K562 (cell line): ENCODE results near the gene KLRF1.

Experiments
- FOXP1 ChIP-seq: sonication (generic); formaldehyde crosslinking; IDR thresholded peaks from 2 replicates; pipeline ENCODE4 v1.8.0; 2022; ENCODE audit warnings: mild to moderate bottlenecking, missing genetic modification reagents
- FUS ChIP-seq: fragments of 200-400 bp; formaldehyde crosslinking; optimal IDR thresholded peaks from 2 replicates; pipeline ENCODE3; 2017; ENCODE audit warnings: low read depth, low read length
- GATAD2B ChIP-seq: fragments of 450-650 bp; IDR thresholded peaks from 2 replicates; pipeline ENCODE4 v1.6.1; 2017; ENCODE audit warnings: mild to moderate bottlenecking, borderline replicate concordance
- L3MBTL2 ChIP-seq: fragments of 450-650 bp; IDR thresholded peaks from 2 replicates; pipeline ENCODE4 v1.6.1; 2016; ENCODE audit warnings: mild to moderate bottlenecking, moderate library complexity
- NRF1 ChIP-seq, 2 experiments: fragments of 450-650 bp; IDR thresholded peaks in 1 of 2; conservative IDR thresholded peaks in 1 of 2; 2 replicates each; pipeline ENCODE4 v1.6.1; 2014; ENCODE audit warnings: mild to moderate bottlenecking in 2 of 2
- ZNF395 ChIP-seq: fragments of 200-800 bp; sonication (Bioruptor generic); IDR thresholded peaks from 2 replicates; pipeline ENCODE4 v1.6.1; 2017; ENCODE audit warnings: missing genetic modification characterization, missing compliant biosample characterization
- TF ChIP-seq, protein P1 (sequence below): sonication (generic); formaldehyde crosslinking; IDR thresholded peaks from 2 replicates; pipeline ENCODE4 v1.8.1; 2023; ENCODE audit warnings: mild to moderate bottlenecking, missing genetic modification reagents
- TF ChIP-seq, protein P2 (sequence below), 3 experiments: IDR thresholded peaks in 2 of 3; conservative IDR thresholded peaks in 1 of 3; 2 replicates each; pipeline ENCODE4 v1.5.1; 2011 to 2012; ENCODE audit warnings: low read length in 3 of 3, mild to moderate bottlenecking in 3 of 3, control low read depth in 2 of 3, improper control_type of control experiment in 1 of 3, inconsistent platforms in 1 of 3, low read depth in 1 of 3, mixed read lengths in 1 of 3, moderate library complexity in 1 of 3; ENCODE audit not compliant: insufficient read depth in 2 of 3
- TF ChIP-seq, protein P3 (sequence below): sonication (generic); IDR thresholded peaks from 2 replicates; pipeline ENCODE4 v1.6.1; 2016
- TF ChIP-seq, protein P4 (sequence below): fragments of 450-650 bp; IDR thresholded peaks from 2 replicates; pipeline ENCODE4 v1.6.1; 2017; ENCODE audit warnings: antibody characterized with exemption, mild to moderate bottlenecking

DNA sequence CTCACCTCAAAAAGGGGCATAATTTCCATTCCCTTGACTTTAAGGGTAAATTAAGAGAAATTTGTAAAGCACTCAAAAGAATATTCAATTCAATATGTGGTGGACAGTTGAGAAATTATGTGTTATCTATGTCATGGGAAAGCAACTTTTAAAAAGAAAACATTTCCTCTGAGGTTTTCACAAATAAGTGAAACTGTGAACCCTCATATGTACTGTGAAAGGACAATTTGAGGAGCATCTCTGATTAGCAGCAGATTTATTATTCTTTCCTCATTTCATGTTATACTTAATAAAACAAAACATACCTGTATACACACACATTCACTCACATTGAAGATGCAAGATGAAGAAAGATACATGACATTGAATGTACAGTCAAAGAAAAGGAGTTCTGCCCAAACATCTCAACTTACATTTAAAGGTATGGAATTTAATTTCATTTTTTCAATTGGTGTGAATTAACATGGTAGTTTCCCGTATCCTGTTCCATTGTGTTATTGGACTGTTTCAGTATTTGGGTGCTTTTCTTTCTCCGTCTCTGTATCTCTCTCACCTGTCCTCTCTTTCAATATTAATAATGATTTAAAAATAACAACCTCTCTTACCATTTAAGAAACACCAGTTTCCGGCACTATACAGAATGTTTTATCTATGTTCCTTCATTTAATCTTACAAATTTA, at the start of gene KLRF1:
- TF ChIP-seq GATAD2B = no peak
- TF ChIP-seq, protein P1, sequence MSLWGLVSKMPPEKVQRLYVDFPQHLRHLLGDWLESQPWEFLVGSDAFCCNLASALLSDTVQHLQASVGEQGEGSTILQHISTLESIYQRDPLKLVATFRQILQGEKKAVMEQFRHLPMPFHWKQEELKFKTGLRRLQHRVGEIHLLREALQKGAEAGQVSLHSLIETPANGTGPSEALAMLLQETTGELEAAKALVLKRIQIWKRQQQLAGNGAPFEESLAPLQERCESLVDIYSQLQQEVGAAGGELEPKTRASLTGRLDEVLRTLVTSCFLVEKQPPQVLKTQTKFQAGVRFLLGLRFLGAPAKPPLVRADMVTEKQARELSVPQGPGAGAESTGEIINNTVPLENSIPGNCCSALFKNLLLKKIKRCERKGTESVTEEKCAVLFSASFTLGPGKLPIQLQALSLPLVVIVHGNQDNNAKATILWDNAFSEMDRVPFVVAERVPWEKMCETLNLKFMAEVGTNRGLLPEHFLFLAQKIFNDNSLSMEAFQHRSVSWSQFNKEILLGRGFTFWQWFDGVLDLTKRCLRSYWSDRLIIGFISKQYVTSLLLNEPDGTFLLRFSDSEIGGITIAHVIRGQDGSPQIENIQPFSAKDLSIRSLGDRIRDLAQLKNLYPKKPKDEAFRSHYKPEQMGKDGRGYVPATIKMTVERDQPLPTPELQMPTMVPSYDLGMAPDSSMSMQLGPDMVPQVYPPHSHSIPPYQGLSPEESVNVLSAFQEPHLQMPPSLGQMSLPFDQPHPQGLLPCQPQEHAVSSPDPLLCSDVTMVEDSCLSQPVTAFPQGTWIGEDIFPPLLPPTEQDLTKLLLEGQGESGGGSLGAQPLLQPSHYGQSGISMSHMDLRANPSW (CRISPR knock-in tag) = no peak
- TF ChIP-seq, protein P2, sequence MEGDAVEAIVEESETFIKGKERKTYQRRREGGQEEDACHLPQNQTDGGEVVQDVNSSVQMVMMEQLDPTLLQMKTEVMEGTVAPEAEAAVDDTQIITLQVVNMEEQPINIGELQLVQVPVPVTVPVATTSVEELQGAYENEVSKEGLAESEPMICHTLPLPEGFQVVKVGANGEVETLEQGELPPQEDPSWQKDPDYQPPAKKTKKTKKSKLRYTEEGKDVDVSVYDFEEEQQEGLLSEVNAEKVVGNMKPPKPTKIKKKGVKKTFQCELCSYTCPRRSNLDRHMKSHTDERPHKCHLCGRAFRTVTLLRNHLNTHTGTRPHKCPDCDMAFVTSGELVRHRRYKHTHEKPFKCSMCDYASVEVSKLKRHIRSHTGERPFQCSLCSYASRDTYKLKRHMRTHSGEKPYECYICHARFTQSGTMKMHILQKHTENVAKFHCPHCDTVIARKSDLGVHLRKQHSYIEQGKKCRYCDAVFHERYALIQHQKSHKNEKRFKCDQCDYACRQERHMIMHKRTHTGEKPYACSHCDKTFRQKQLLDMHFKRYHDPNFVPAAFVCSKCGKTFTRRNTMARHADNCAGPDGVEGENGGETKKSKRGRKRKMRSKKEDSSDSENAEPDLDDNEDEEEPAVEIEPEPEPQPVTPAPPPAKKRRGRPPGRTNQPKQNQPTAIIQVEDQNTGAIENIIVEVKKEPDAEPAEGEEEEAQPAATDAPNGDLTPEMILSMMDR (IDR thresholded peaks at IDR 0.05 in 2 of 3, conservative IDR thresholded peaks at IDR 0.05 in 1 of 3; ENCODE audit: insufficient read depth in 2 of 3, low read depth in 1 of 3, low read length in 3 of 3) = no peak
- TF ChIP-seq FUS = no peak
- no peak for TF ChIP-seq ZNF395 (CRISPR knock-in tag)
- TF ChIP-seq, protein P3, sequence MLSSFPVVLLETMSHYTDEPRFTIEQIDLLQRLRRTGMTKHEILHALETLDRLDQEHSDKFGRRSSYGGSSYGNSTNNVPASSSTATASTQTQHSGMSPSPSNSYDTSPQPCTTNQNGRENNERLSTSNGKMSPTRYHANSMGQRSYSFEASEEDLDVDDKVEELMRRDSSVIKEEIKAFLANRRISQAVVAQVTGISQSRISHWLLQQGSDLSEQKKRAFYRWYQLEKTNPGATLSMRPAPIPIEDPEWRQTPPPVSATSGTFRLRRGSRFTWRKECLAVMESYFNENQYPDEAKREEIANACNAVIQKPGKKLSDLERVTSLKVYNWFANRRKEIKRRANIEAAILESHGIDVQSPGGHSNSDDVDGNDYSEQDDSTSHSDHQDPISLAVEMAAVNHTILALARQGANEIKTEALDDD = no peak
- no peak for TF ChIP-seq FOXP1
- no peak for TF ChIP-seq NRF1 (conservative IDR thresholded peaks at IDR 0.05 in 1 of 2, IDR thresholded peaks at IDR 0.05 in 1 of 2)
- TF ChIP-seq, protein P4, sequence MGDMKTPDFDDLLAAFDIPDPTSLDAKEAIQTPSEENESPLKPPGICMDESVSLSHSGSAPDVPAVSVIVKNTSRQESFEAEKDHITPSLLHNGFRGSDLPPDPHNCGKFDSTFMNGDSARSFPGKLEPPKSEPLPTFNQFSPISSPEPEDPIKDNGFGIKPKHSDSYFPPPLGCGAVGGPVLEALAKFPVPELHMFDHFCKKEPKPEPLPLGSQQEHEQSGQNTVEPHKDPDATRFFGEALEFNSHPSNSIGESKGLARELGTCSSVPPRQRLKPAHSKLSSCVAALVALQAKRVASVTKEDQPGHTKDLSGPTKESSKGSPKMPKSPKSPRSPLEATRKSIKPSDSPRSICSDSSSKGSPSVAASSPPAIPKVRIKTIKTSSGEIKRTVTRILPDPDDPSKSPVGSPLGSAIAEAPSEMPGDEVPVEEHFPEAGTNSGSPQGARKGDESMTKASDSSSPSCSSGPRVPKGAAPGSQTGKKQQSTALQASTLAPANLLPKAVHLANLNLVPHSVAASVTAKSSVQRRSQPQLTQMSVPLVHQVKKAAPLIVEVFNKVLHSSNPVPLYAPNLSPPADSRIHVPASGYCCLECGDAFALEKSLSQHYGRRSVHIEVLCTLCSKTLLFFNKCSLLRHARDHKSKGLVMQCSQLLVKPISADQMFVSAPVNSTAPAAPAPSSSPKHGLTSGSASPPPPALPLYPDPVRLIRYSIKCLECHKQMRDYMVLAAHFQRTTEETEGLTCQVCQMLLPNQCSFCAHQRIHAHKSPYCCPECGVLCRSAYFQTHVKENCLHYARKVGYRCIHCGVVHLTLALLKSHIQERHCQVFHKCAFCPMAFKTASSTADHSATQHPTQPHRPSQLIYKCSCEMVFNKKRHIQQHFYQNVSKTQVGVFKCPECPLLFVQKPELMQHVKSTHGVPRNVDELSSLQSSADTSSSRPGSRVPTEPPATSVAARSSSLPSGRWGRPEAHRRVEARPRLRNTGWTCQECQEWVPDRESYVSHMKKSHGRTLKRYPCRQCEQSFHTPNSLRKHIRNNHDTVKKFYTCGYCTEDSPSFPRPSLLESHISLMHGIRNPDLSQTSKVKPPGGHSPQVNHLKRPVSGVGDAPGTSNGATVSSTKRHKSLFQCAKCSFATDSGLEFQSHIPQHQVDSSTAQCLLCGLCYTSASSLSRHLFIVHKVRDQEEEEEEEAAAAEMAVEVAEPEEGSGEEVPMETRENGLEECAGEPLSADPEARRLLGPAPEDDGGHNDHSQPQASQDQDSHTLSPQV = no peak
- TF ChIP-seq L3MBTL2 = no peak
